WI38 (cell line): ENCODE results near the gene ACO2.

Source experiments
- H3K4me3 ChIP-seq: 2 replicates; pipeline ENCODE4 v1.5.1; 2011; ENCODE audit warnings: low read depth, mild to moderate bottlenecking, control low read depth, low read length
- TF ChIP-seq, protein P1 (sequence below): IDR thresholded peaks from 2 replicates; pipeline ENCODE4 v1.5.1; 2012; ENCODE audit warnings: low read depth, mild to moderate bottlenecking, control low read depth, low read length

ACO2 gene

DNA sequence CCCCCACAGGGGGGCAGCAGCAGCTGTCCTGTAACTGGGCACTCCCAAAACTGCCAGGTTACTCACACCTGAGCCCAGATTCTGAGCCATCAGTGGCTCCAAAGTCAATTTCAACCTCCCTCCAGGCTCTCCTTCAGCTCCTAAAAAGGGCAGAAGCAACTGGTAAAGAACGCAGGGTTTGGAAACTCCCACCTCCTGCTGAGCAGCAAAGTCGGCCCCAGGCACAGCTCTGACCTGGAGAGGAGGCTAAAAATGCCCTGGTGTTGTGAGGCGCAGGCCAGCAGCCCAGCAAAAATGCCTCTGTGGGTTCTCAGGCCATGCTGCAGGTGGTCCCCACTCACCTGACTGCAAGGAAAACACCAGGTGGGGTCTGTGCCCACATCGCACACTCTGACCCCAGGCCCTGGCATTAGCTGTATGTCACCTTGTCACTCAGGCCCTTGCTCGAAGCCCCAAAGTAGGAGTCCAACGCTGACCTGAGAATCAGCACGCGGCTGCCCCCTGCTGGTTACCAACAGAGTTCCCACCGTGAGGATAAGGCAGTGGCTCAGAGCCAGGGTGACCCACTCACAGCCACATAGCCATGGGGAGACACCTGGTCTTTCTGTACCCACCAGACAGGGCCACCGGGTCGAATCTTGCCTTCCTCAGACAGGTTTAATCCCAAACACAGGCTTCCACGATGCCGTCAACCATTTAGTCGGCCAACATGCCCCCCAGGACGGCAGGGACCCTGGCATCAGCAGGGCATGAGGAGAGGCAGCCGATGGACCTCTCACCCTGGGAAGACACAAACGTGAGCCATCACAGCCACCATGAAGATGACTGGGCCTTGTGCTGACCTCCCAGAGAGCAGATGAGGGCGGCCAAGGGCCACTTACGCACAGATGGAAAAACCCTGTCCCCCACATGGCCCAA lies 64.2 kb downstream of the ACO2 start:
- no peak overlapping the region for H3K4me3 ChIP-seq
- TF ChIP-seq, protein P1, sequence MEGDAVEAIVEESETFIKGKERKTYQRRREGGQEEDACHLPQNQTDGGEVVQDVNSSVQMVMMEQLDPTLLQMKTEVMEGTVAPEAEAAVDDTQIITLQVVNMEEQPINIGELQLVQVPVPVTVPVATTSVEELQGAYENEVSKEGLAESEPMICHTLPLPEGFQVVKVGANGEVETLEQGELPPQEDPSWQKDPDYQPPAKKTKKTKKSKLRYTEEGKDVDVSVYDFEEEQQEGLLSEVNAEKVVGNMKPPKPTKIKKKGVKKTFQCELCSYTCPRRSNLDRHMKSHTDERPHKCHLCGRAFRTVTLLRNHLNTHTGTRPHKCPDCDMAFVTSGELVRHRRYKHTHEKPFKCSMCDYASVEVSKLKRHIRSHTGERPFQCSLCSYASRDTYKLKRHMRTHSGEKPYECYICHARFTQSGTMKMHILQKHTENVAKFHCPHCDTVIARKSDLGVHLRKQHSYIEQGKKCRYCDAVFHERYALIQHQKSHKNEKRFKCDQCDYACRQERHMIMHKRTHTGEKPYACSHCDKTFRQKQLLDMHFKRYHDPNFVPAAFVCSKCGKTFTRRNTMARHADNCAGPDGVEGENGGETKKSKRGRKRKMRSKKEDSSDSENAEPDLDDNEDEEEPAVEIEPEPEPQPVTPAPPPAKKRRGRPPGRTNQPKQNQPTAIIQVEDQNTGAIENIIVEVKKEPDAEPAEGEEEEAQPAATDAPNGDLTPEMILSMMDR = peak; percentile 79

- no peak overlapping the region for H3K4me3 ChIP-seq
- TF ChIP-seq, protein P1 = no peak
These were observed 65.3 kb downstream of the ACO2 start for GRCh38 chr22:41534219-41534618.

GRCh38 chr22:41535244-41535643 lies 66.3 kb downstream of the ACO2 start:
- TF ChIP-seq, protein P1 = no peak
- H3K4me3 ChIP-seq = no peak overlapping the region

DNA sequence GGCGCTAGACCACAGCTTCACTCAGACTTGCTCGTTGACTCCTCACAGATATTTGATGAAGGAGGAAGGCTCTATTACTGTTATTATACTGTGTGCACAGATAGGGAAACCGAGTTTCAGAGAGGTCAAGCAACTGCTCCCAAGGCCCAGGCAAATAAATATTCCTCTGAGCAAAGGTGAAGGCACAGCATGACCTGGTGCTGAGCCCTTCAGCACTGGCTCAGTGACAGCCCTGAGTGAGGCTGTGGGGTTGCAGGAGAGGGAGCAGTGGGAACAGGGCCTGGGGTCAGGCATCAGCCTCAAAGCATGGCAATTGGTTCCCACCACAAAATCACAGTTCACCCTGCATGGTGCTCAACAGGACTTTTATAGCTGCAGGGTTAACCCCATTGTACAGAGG lies 68.3 kb downstream of the ACO2 start:
- no peak overlapping the region for H3K4me3 ChIP-seq
- TF ChIP-seq, protein P1 = no peak

GRCh38 chr22:41538583-41538982 lies 69.7 kb downstream of the ACO2 start:
- TF ChIP-seq, protein P1 = no peak
- no peak overlapping the region for H3K4me3 ChIP-seq

DNA sequence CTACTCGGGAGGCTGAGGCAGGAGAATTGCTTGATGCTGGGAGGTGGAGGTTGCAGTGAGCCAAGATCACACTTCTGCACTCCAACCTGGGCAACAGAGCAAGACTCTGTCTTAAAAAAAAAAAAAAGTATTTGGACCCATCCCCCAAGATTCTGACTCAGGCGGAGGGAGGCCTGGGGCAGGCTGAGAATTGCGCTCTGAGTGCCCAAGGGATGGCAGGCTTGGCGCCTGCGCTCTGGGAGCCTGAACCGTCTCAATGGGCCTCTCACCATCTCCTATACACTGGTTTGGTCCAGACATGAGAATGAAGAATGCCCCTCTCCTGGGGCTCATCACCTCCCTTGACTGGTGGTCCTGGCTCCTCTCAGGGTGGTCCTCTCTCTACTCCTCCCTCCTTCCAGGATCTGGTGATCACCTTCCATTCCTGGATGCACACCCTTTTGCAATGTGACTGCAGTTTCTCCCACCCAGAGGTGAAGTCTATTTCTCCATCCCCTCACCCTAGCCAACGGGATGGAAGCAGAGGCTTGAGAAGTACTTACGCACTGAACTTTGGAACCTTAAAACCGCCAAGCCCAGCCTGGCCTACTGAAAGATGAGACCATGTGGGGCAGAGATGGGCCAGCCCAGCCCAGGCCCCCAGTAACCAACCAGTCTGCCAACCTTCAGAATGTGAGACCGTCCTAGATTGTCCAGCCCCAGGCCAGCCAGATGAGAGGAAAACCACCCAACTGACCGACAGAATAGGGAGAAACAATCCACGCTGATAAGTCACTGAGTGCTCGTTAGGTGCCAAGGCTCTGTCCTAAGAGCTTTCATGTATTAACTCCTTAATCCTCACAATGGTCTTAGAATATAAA lies 70.5 kb downstream of the ACO2 start:
- TF ChIP-seq, protein P1 = no peak
- H3K4me3 ChIP-seq = no peak overlapping the region

DNA sequence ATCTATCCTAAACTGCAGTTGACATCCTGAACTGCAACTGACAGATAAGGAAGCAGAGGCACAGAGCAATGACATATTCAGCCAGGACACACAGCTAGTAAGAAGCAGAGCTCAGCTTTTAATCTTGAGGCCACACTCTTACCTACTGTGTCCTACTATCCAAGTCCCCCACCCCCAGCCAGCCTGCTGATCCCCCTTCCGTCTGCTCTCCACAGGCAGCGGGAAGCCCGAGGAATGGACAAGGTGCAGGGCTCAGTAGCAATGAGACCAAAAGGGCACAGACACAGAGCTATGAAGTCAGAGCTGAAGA lies 71.0 kb downstream of the ACO2 start:
- no peak overlapping the region for H3K4me3 ChIP-seq
- TF ChIP-seq, protein P1 = no peak
